DOHH2 (cell line): ENCODE data around the gene WDR62.

ENCODE experiments used
- H3F3A ChIP-seq: fragments of 200-600 bp; sonication (generic), shearing (Covaris generic); 2 replicates; pipeline ENCODE4 v1.6.0; 2016; ENCODE audit warnings: antibody characterized with exemption, mild to moderate bottlenecking; ENCODE audit not compliant: control insufficient read depth, insufficient read depth
- H3K27ac ChIP-seq: fragments of 200-600 bp; sonication (generic); 2 replicates; pipeline ENCODE4 v1.5.1; 2014; ENCODE audit warnings: low read depth, mild to moderate bottlenecking, low read length, moderate library complexity
- H3K27me3 ChIP-seq: fragments of 200-600 bp; sonication (generic); 2 replicates; pipeline ENCODE4 v1.6.1; 2014; ENCODE audit warnings: mild to moderate bottlenecking, low read length, mixed read lengths; ENCODE audit not compliant: control insufficient read depth
- H3K36me3 ChIP-seq: fragments of 200-600 bp; sonication (generic); 2 replicates; pipeline ENCODE4 v1.6.1; 2014; ENCODE audit warnings: mild to moderate bottlenecking, low read length, moderate library complexity, mixed read lengths; ENCODE audit not compliant: control insufficient read depth
- H3K4me1 ChIP-seq: fragments of 200-600 bp; sonication (generic); 2 replicates; pipeline ENCODE4 v1.6.1; 2014; ENCODE audit warnings: mild to moderate bottlenecking, low read length, mixed read lengths; ENCODE audit not compliant: control insufficient read depth
- H3K4me2 ChIP-seq: fragments of 200-600 bp; sonication (generic); 2 replicates; pipeline ENCODE4 v1.6.0; 2014; ENCODE audit warnings: mild to moderate bottlenecking, low read length, moderate library complexity
- H3K4me3 ChIP-seq: fragments of 200-600 bp; sonication (generic); 2 replicates; pipeline ENCODE4 v1.5.1; 2014; ENCODE audit warnings: mild to moderate bottlenecking, low read length, mixed read lengths
- H3K79me2 ChIP-seq: fragments of 200-600 bp; sonication (generic); 2 replicates; pipeline ENCODE4 v1.6.1; 2014; ENCODE audit warnings: mild to moderate bottlenecking, low read length, mixed read lengths; ENCODE audit not compliant: control insufficient read depth
- H3K9me2 ChIP-seq: fragments of 200-600 bp; sonication (generic); replicated peaks from 2 replicates; pipeline ENCODE4 v1.6.1; 2014; ENCODE audit warnings: mild to moderate bottlenecking, low read length, mixed read lengths; ENCODE audit not compliant: control insufficient read depth
- H3K9me3 ChIP-seq: fragments of 200-600 bp; sonication (generic); 2 replicates; pipeline ENCODE4 v1.6.1; 2014; ENCODE audit warnings: antibody characterized with exemption, low read length, mixed read lengths; ENCODE audit not compliant: control insufficient read depth, insufficient read depth
- H4K20me1 ChIP-seq: fragments of 200-600 bp; sonication (generic); 2 replicates; pipeline ENCODE4 v1.6.0; 2014; ENCODE audit warnings: low read depth, mild to moderate bottlenecking, antibody characterized with exemption, low read length, moderate library complexity; ENCODE audit not compliant: control insufficient read depth, insufficient read depth
- CTCF ChIP-seq: fragments of 200-600 bp; sonication (generic); IDR thresholded peaks from one replicate; pipeline ENCODE4 v1.5.1; 2014; ENCODE audit warnings: antibody characterized with exemption, mild to moderate bottlenecking, low read depth, low read length; ENCODE audit not compliant: poor library complexity, severe bottlenecking
- EZH2phosphoT487 ChIP-seq: fragments of 200-600 bp; sonication (generic); IDR thresholded peaks from 2 replicates; pipeline ENCODE4 v1.6.1; 2017; ENCODE audit warnings: borderline replicate concordance, mild to moderate bottlenecking, antibody characterized with exemption, low read length, moderate library complexity, mixed read lengths

WDR62 gene

GRCh38 chr19:36141039-36141927 is 86.6 kb downstream of the WDR62 start:
- Histone ChIP-seq H4K20me1 (peaks cover 3% of the 10 kb centered on the region; the same call in 1 of the 2 replicates), H3K4me3 (peak overlapping the region; percentile 84), H3F3A (no peaks in the 10 kb centered on the region), H3K9me3 (no peaks in the 10 kb centered on the region), H3K9me2 (no peaks in the 10 kb centered on the region), H3K79me2 (peaks cover 22% of the 10 kb centered on the region), H3K36me3 (peaks cover 34% of the 10 kb centered on the region), H3K27ac (peak overlapping the region; percentile 67; the same call in 1 of the 2 replicates), H3K27me3 (no peaks in the 10 kb centered on the region), H3K4me1 (peaks cover 11% of the 10 kb centered on the region), H3K4me2 (peak overlapping the region; percentile 85)
- no peak for TF ChIP-seq CTCF
- TF ChIP-seq EZH2phosphoT487, result no peak

- H3K9me3 ChIP-seq, result no peaks in the 10 kb centered on the region
- no peaks in the 10 kb centered on the region for H3K27me3 ChIP-seq
- peaks cover 11% of the 10 kb centered on the region for H3K4me1 ChIP-seq
- H3K4me3 ChIP-seq, result no peak overlapping the region
- H3K4me2 ChIP-seq, result peak overlapping the region; percentile 85
- no peak overlapping the region for H3K27ac ChIP-seq
- no peaks in the 10 kb centered on the region for H3K9me2 ChIP-seq
- peaks cover 36% of the 10 kb centered on the region for H3K36me3 ChIP-seq
- H3K79me2 ChIP-seq, result peaks cover 22% of the 10 kb centered on the region
- no peak for TF ChIP-seq EZH2phosphoT487
- TF ChIP-seq CTCF, result no peak
- H3F3A ChIP-seq, result no peaks in the 10 kb centered on the region
- H4K20me1 ChIP-seq, result peaks cover 3% of the 10 kb centered on the region; the same call in 1 of the 2 replicates
Measured at GRCh38 chr19:36142046-36142445, 87.3 kb downstream of the WDR62 start.

GRCh38 chr19:36142496-36142895 is 87.8 kb downstream of the WDR62 start:
- Histone ChIP-seq H3K79me2 (peaks cover 22% of the 10 kb centered on the region), H3K36me3 (peaks cover 36% of the 10 kb centered on the region), H3K9me2 (no peaks in the 10 kb centered on the region), H4K20me1 (peaks cover 3% of the 10 kb centered on the region; the same call in 1 of the 2 replicates), H3F3A (no peaks in the 10 kb centered on the region), H3K4me2 (no peak overlapping the region), H3K27ac (no peak overlapping the region), H3K4me3 (no peak overlapping the region), H3K27me3 (no peaks in the 10 kb centered on the region), H3K4me1 (peaks cover 11% of the 10 kb centered on the region), H3K9me3 (no peaks in the 10 kb centered on the region)
- TF ChIP-seq CTCF (no peak), EZH2phosphoT487 (no peak)
